Activated T-cell treated with anti-CD3 and anti-CD28 coated beads for 4 hours (primary cell): ENCODE measurements around the gene MAZ.
"Not testable (repeated sequence)": the region's sequence is repeated elsewhere in the genome, so short reads cannot be mapped to it uniquely, and the experiment has no call there.

Source experiments
- DNase-seq: peaks from one replicate; pipeline ENCODE4 v3.0.0-alpha.2; 2020

Gene MAZ

DNA sequence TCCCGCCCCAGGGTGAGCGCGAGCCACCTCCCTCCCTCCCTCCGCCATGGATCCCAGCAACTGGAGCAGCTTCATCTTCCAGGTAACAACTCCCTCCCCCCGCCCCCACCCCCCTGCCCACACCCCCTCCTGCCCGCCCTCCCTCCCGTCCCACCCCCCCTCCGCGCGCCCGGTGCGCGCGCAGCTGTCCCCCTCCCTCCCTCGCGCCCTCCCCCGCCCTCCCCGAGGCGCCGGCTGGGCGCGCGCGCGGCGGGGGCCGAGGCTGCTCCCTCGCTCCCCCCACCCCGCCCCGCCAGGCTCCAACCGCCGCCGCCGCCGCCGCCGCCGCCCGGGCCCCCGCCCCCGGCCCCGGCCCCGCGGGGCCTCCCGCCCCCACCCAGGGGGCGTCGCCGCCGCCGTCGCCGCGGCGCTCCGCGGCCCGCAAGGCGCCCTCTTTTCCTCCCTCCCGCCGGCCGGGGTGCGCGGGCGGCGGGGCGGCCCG, at the start of gene MAZ:
MAZ (plus strand) TSS at position 431 of the 481 bp plus-strand sequence. CDS start 173 bp downstream, outside the sequence.
- DNase-seq: no peak

DNA sequence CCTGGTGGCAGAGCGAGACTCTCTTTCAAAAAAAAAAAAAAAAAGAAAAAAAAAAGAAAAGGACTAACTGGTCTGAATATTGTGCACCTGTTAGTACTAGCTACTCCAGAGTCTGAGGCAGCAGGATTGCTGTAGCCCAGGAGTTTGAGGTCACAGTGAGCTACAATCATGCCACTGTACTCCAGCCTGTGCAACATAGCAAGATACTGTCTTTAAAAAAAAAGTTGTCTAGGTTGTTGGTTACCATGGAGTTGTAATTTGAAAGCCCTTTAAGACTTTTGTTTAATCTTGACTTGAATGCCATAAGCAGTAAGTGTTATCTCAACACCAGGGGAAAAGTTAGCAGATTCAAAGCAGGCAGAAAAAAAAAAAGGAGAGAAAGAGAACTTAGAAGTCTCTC, 49.7 kb upstream of the MAZ start:
- no peak for DNase-seq

DNA sequence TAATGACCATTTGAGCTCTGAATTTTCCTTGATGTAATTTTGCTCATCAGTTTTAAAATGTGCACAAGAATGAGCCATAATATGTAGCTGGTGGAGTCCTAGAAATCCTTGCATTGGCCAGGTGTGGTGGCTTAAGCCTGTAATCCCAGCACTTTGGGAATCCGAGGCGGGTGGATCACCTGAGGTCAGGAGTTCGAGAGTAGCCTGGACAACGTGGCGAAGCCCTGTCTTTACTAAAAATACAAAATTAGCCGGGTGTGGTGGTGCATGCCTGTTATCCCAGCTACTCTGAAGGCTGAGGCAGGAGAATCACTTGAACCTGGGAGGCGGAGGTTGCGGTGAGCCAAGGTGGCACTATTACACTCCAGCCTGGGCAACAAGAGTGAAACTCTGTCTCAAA, 49.2 kb upstream of the MAZ start:
- not testable (repeated sequence) for DNase-seq

DNA sequence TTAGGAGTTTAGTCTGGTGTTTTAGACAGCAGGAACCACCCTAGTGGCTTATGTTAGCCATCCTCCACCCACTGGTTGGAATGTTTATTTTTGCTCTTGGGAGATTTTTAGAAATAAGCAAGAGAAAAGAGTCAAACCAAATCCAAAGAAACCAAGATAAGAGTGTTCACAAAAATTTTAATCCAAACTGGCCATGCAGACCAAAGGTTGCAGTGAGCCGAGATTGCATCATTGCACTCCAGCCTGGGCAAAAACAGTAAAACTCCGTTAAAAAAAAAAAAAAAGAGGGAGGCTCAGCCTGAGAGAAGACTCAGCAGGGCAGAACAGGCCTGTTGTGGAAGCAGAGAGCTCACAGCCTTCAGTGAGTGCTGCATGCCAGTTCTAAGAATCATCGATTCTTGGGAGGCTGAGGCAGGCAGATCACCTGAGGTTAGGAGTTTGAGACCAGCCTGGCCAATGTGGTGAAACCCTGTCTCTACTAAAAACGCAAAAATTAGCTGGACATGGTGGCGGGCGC, 48.3 kb upstream of the MAZ start:
- no peak for DNase-seq

DNA sequence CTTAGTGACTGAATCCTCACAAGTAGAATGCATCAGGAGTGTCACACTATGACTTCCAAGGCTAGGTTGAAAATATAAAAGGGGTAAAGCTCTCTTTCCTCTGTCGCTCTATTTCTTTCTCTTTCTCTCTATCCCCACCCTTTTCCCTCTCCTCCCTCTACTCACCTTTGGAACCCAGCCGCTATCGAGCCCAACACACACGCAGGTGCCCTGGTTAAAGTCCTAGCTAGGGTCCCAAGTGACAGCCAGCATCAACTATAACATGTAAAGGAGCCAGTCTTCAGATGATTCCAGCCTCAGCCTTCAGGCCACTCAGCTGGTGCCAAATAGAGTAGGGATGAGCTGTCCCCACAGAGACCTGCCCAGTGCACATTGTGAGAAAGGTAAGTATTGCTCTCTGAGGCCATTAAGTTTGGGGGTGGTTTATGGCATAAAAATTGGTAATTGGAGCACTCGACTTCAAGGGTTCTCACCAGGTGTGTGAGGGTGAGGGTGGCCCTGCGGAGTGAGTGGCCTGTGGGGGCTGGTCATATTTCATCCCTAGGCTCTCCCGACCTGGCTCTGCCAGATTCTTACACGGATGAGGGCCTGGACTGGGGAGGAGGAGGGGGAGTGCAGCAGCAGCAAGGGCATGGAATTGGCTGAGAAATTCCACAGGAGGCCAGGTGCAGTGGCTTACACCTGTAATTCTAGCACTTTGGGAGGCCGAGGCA, 45.6 kb upstream of the MAZ start:
- no peak for DNase-seq

DNA sequence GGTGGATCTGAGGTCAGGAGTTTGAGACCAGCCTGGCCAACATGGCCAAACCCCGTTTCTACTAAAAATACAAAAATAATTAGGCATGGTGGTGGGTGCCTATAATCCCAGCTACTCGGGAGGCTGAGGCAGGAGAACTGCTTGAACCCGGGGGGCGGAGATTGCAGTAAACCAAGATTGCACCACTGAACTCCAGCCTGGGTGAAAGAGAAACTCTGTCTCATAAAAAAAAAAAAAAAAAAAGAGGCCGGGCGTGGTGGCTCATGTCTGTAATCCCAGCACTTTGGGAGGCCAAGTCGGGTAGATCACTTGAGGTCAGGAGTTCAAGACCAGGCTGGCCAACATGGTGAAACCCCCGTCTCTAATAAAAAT, 45.1 kb upstream of the MAZ start:
- DNase-seq: not testable (repeated sequence)

DNA sequence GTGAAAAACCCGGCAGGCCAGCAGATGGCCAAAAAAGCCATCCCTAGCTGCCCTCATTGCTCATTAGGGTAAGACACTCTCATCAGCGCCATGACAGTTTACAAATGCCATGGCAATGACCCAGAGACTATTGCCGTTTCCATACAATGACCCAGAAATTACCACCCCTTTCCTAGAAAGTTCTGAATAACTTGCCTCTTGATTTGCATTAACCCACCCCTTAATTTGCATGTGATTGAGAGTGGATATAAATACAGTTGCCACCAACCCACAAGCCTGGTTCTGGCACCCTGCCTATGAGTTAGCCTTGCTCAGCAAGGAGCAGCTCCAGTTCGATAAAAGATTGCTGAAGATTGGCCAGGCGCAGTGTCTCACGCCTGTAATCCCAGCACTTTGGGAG, 44.4 kb upstream of the MAZ start:
- DNase-seq: no peak

DNA sequence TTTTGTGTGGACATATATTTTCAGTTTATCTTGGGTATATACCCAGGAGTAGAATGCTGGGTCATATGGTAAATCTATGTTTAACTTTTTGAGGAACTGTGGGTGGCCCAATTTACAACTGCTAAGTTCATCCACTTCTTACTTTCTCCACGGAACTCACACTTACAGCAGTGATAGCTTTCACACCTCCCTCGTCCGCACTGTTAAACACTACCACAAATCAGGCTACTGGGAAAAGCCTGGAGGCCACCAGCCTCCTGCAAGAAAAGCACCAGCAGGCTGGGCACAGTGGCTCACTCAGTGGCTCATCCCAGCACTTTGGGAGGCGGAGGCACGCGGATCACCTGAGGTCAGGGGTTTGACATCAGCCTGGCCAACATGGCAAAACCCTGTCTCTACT, 43.0 kb upstream of the MAZ start:
- no peak for DNase-seq

DNA sequence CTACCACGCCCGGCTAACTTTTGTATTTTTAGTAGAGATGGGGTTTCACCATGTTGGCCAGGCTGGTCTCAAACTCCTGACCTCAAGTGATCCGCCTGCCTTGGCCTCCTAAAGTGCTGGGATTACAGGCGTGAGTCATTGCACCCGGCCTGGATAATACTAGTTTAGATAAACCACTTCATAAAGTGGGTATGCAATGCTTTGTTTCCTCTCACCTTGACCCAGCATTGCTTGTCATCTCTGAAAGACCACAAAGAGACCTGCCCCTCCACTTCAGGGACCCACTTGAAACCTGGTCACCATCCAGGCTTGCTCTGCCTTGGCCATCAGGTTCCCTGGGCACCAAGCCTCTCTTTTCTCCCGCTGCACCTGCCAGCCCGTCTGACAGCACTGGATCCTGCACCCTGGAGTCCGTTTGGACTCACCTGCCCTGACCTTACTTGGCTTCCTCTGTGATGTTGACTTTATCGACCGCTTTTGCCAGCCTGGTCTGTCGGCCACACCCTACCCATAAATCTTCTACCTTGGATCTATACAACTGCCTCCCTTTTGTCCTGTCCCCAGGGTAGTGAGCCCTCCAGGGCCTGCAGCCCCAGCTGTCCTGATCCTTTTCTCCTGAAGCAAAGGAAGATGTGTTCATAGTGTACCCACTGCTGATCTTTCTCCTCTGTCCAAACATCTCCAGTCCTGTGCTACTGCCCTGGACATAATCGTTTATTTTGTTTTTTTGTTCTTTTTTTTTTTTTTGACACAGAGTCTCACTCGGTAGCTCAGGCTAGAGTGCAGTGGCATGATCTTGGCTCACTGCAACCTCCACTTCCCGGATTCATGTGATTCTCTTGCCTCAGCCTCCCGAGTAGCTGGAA, 40.9 kb upstream of the MAZ start:
- DNase-seq: no peak

DNA sequence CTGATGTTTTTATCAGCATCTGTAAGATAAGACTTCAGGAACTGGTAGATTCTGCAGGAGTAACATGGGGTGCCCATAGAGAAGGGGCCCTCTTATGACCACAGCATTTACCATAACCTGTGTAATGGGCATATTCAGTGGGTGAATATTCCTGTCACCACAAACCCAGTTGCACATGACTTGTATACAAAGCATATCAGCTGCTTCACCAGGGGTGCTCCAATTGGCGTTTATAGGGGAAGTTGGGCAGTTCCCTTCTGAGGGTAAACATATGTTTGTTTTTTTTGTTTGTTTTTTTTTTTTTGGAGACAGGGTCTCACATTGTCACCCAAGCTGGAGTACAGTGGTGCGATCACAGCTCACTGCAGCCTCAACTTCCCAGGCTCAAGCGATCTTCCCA, 39.8 kb upstream of the MAZ start:
- no peak for DNase-seq

DNA sequence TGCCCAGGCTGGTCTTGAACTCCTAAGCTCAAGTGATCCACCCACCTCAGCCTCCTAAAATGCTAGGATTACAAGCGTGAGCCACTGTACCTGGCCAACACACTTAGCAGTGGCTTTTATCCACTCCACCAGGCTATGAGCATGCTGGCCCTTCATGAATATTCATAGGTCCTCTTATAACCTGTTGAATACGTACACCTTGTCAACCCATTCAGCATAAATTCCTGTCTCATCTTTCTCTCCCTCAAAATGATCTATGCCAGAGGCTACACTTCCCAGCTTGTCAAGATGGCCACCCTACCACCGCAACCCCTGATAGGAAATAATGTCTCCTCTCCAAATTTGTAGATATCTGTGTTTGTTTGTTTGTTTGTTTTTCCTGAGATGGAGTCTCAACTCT, 39.3 kb upstream of the MAZ start:
- DNase-seq: no peak

DNA sequence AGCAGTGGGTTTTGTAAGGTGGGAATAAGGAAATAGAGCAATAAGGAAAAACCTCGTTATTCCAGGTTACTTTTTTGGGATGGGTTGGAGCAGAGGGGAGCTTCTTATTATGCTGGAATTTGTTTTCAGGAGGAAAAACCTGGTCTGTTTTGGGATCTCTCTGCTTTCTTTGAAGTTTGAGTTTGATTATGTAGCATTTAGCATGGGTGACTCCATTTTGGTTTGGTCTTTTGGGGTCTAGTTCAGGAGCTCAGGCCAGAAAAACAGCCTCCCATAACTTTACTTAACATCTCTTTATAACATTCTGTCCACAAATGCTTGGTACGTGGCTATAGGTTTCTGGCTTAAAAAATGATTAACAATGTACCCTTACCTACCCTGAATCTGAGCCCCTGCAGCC, 36.8 kb upstream of the MAZ start:
- no peak for DNase-seq

DNA sequence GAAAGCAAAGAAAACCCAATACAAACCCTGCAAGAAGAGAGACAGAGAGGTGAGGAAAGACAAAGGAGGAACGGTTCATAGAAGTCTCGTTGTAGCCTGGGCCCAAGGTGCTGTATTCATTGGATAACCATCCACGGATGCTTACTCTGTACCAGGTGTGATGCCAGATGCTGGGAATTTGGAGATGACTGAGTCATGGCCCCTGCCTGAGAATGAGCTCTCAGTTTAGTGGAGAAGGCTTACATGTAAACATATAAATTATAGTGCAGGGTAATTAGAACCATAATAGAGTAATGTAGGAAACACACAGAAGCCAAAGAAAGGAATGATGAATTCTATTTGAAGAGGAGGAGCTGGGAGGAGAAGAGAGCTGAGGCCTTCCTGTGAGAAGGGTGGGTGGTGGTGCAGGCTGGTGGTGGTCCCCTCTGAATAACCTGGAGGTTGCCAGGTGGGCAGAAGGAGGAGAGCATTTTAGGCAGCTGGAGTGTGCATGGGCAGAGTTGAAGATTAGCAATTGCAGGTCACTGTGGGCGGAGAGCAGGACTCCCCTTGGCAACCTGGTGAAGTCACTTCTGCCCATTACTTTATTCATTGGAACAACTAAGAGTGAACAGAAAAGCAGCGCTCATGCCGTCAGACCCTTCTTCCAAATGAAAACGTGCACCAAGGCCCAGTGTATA, 35.9 kb upstream of the MAZ start:
- DNase-seq: no peak

DNA sequence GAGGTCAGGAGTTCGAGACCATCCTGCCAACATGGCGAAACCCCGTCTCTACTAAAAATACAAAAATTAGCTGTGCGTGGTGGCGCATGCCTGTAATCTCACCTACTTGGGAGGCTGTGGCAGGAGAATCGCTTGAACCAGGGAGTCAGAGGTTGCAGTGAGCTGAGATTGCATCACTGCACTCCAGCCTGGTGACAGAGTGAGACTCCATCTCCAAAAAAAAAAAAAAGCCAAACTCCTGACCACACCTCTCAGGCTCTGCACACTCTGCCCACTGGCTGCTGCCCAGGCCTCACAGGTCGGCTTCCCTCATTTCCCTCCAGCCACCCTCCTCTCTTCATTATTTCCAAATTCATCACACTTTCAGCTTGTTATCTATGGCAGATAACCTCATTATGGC, 34.0 kb upstream of the MAZ start:
- not testable (repeated sequence) for DNase-seq

DNA sequence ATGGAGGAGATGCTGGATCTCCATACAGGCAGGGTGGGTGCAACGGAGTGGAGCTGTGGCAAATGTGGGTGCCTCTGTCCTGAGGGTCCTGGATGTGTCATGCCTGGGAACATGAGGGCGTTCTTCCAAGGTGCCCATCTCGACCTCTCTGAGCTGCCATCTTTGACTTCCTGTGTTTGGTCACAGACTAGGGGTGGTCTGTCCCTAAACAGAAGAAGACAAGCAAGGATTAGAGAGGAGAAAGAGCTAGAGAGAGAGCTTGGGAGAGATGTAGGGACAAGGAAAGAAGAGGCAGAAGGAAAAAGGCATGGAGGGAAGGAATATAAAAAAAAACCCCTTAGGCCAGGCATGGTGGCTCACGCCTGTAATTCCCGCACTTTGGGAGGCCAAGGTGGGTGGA, 31.6 kb upstream of the MAZ start:
- no peak for DNase-seq

DNA sequence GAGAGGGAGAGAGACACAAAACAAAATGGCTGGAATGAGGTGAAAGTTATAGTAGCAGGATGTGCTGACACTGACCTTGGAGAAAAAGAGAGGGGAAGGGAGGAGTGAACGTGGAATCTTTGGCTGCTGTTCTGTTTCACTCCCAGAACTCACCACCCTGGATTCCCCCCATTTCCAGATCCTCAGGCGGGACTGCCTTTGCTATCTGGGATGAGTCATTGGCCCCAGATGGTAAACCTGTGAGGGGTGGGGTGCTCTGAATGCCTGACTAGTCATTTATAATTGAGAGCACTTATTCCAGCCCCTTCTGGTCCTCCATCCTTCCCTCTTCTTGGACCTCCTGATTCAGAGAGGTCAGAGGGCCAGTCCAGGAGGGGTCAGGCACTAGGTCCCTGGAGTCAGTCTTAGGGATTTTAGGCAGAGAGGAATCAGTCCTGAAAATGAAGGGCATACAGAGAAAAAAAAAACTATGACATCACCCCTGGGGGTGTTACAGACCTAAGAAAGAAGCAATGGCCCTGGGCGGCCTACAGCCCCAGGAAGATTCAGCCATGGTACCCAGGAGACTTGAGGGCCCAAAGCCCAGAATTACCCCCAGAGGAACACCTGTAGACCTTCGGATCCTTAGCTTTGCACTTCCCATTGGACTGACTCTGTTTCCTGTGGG, 30.5 kb upstream of the MAZ start:
- no peak for DNase-seq

DNA sequence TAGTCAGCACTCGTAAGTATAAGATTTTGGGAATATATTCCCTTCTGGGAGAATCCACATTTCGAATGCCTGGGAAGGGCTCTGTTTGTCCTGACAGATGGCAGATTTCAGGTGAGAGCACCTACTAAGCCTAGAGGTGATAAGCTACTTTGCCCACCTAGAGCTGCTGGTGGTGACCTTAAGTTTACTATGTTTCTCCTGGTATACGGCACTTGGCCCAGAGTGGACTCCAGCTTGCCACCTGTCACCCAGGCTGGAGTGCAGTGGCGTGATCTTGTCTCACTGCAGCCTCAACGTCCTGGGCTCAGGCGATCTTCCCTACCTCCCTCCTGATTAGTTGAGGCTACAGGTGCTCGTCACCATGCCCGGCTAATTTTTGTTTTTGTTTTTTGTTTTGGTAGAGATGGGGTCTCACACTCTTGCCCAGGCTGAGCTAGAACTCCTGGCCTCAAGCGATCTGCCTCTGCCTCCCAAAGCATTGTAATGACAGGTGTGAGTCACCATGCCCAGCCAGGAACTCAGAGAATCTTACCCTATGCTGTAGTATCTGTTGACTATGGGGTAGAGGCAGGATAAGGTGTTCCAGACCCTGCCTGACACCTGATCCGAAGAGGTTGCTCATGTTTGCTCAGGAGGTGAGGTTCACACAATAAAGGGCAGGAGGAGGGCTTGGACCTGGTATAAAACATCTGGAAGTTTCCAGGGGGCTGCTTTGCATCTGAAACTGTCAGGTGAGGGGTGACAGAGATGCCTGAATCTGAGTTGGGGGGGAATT, 28.6 kb upstream of the MAZ start, which contains the start of gene ZG16:
ZG16 (plus strand) TSS at position 681 of the 775 bp plus-strand sequence. CDS start 1,011 bp downstream, outside the sequence.
- no peak for DNase-seq

DNA sequence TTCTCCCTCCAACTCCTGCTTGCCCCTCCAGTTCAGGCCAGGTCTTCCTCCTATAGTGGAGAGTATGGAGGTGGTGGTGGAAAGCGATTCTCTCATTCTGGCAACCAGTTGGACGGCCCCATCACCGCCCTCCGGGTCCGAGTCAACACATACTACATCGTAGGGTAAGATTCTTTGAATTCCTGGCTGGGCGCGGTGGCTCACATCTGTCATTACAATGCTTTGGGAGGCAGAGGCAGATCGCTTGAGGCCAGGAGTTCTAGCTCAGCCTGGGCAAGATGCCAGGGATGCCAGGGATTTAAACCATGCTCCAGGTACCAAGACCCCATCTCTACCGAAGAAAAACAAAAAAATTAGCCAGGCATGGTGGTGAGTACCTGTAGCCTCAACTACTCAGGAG, 26.9 kb upstream of the MAZ start:
- no peak for DNase-seq

DNA sequence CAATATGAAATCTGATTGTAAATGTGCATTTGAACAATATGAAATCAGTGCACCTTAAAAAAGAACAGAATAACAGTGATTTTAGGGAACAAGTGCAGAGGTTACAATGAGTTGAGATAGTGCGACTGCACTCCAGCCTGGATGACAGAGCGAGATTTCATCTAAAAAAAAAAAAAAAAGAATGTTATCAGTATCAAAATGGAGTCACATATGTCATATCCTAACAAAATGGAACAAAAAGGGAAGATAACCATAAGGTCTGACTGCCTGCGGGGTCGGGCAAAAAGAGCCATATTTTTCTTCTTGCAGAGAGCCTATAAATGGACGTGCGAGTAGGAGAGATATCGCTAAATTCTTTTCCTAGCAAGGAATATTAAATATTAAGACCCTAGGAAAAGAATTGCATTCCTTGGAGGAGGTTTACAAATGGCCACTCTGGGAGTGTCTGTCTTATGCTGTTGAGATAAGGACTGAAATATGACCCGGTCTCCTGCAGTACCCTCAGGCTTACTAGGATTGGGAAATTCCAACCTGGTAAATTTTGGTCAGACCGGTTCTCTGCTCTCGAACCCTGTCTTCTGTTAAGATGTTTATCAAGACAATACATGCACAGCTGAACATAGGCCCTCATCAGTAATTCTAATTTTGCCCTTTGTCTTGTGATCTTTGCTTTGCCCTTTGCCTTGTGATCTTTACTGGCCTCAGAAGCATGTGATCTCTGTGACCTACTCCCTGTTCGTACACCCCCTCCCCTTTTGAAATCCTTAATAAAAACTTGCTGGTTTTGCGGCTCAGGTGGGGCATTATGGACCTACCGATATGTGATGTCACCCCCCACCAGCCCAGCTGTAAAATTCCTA, 23.0 kb upstream of the MAZ start:
- not testable (repeated sequence) for DNase-seq

DNA sequence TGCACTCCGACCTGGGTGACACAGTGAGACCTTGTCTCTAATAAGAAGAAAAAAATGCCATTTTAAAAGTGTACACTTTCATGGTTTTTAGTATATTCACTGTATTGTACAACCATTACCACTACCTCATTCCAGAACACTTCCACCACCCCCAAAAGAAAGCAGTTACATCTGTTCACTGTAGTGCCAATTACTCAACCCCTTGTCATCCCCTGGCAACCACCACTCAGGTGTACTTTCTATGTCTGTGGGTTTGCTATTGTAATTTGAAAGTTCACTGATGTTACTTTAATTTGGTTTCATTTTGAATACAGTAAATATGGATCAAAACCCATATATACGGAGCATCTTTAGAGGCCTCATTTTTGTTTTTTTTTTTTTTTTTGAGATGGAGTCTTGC, 22.2 kb upstream of the MAZ start:
- no peak for DNase-seq
